Measurements from ENCODE around the gene GTF2A1L. TPM values are rescaled to one million over a fixed set of nuclear protein-coding genes. Genes with fewer than 3 reads are reported as not detected.

The GTF2A1L gene
- total RNA-seq, 1 experiment from 2014 or later: 0.22 TPM

DNA sequence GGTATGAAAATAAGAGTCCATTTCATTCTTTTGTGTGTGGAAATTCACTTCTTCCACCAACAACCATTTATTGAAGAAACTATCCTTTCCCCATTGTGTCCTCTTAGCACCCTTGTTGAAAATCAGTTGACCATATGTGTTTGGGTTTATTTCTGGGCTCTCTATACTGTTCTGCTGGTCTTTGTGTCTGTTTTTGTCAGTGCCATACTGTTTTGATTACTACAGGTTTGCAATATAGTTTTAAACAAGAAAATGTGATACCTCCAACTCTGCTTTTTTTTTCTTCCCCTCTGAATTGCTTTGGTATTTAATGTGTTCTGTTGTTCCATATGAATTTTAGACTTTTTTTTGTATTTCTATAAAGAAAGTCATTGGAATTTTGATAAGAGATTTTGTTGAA, 8.4 kb downstream of the GTF2A1L start:
- H3K36me3 ChIP-seq (ENCODE audit: control insufficient read depth in 1 of 2, insufficient read depth in 2 of 2, low read length in 2 of 2): no peaks in the 10 kb centered on the region
- H3K9me3 ChIP-seq (ENCODE audit: control insufficient read depth in 1 of 2, insufficient read depth in 1 of 2, low read depth in 1 of 2, low read length in 2 of 2): no peaks in the 10 kb centered on the region
- DNase-seq (ENCODE audit: low read depth, low spot score): no peak
- H2AFZ ChIP-seq (ENCODE audit: low read depth, low read length, poor library complexity, severe bottlenecking): no peak overlapping the region
- no peak overlapping the region for H3K27ac ChIP-seq (ENCODE audit: low read depth, low read length)
- no peaks in the 10 kb centered on the region for H3K79me2 ChIP-seq (ENCODE audit: insufficient read depth, low read length)
- no peaks in the 10 kb centered on the region for H3K4me1 ChIP-seq (ENCODE audit: control insufficient read depth in 1 of 2, insufficient read depth in 2 of 2, low read length in 2 of 2)
- no peaks in the 10 kb centered on the region for H3K27me3 ChIP-seq (ENCODE audit: insufficient read depth, low read length)
- no TSS peak for BruUV-seq (replicated peaks)
- no peaks in the 10 kb centered on the region for H4K20me1 ChIP-seq (ENCODE audit: insufficient read depth)
- intact Hi-C loops (cut with micrococcal nuclease): no loop called here
- no peak overlapping the region for H3K4me2 ChIP-seq (ENCODE audit: low read length)
- RAD21 ChIA-PET (ENCODE audit: low non-redundant PET in 1 of 2, low total read pairs in 2 of 2, uncharacterized antibody in 2 of 2, unreplicated experiment in 2 of 2): no interaction called here
- no peak for ATAC-seq
- TF ChIP-seq TCF7L2 (IDR thresholded peaks at IDR 0.05; ENCODE audit: borderline replicate concordance, extremely low read depth, insufficient read depth, insufficient read length) (no peak), CBX3 (IDR thresholded peaks at IDR 0.05; ENCODE audit: low read depth) (no peak), ZNF274 (IDR thresholded peaks at IDR 0.05; ENCODE audit: low read depth, low read length) (no peak), POLR2AphosphoS5 (IDR thresholded peaks at IDR 0.05; ENCODE audit: low read depth, low read length) (no peak), ELF1 (IDR thresholded peaks at IDR 0.05; ENCODE audit: borderline replicate concordance, low read depth) (no peak), FOSL1 (IDR thresholded peaks at IDR 0.05; ENCODE audit: low read depth) (no peak), JUND (IDR thresholded peaks at IDR 0.05) (no peak), ATF3 (IDR thresholded peaks at IDR 0.05) (no peak), EGR1 (IDR thresholded peaks at IDR 0.05; ENCODE audit: low read depth) (no peak), POLR2A (IDR thresholded peaks at IDR 0.05; ENCODE audit: borderline replicate concordance, extremely low read depth, insufficient read depth, insufficient read length) (no peak), SIN3A (IDR thresholded peaks at IDR 0.05; ENCODE audit: low read depth) (no peak), ZFX (IDR thresholded peaks at IDR 0.05) (no peak), EZH2 (IDR thresholded peaks at IDR 0.05) (no peak), YY1 (IDR thresholded peaks at IDR 0.05; ENCODE audit: extremely low read depth, insufficient replicate concordance, low read depth, low read length) (no peak), SRF (IDR thresholded peaks at IDR 0.05; ENCODE audit: low read depth) (no peak), EZH2phosphoT487 (IDR thresholded peaks at IDR 0.05; ENCODE audit: borderline replicate concordance) (no peak)
- TF ChIP-seq, protein P1, sequence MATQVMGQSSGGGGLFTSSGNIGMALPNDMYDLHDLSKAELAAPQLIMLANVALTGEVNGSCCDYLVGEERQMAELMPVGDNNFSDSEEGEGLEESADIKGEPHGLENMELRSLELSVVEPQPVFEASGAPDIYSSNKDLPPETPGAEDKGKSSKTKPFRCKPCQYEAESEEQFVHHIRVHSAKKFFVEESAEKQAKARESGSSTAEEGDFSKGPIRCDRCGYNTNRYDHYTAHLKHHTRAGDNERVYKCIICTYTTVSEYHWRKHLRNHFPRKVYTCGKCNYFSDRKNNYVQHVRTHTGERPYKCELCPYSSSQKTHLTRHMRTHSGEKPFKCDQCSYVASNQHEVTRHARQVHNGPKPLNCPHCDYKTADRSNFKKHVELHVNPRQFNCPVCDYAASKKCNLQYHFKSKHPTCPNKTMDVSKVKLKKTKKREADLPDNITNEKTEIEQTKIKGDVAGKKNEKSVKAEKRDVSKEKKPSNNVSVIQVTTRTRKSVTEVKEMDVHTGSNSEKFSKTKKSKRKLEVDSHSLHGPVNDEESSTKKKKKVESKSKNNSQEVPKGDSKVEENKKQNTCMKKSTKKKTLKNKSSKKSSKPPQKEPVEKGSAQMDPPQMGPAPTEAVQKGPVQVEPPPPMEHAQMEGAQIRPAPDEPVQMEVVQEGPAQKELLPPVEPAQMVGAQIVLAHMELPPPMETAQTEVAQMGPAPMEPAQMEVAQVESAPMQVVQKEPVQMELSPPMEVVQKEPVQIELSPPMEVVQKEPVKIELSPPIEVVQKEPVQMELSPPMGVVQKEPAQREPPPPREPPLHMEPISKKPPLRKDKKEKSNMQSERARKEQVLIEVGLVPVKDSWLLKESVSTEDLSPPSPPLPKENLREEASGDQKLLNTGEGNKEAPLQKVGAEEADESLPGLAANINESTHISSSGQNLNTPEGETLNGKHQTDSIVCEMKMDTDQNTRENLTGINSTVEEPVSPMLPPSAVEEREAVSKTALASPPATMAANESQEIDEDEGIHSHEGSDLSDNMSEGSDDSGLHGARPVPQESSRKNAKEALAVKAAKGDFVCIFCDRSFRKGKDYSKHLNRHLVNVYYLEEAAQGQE (IDR thresholded peaks at IDR 0.05; ENCODE audit: low read depth): no peak
- TF ChIP-seq, protein P2, sequence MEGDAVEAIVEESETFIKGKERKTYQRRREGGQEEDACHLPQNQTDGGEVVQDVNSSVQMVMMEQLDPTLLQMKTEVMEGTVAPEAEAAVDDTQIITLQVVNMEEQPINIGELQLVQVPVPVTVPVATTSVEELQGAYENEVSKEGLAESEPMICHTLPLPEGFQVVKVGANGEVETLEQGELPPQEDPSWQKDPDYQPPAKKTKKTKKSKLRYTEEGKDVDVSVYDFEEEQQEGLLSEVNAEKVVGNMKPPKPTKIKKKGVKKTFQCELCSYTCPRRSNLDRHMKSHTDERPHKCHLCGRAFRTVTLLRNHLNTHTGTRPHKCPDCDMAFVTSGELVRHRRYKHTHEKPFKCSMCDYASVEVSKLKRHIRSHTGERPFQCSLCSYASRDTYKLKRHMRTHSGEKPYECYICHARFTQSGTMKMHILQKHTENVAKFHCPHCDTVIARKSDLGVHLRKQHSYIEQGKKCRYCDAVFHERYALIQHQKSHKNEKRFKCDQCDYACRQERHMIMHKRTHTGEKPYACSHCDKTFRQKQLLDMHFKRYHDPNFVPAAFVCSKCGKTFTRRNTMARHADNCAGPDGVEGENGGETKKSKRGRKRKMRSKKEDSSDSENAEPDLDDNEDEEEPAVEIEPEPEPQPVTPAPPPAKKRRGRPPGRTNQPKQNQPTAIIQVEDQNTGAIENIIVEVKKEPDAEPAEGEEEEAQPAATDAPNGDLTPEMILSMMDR (IDR thresholded peaks at IDR 0.05 in 2 of 3, conservative IDR thresholded peaks at IDR 0.05 in 1 of 3; ENCODE audit: borderline replicate concordance in 1 of 3, insufficient read depth in 1 of 3, low read depth in 2 of 3, low read length in 2 of 3): no peak
- TF ChIP-seq, protein P3, sequence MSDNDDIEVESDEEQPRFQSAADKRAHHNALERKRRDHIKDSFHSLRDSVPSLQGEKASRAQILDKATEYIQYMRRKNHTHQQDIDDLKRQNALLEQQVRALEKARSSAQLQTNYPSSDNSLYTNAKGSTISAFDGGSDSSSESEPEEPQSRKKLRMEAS (IDR thresholded peaks at IDR 0.05): no peak
- TF ChIP-seq, protein P4, sequence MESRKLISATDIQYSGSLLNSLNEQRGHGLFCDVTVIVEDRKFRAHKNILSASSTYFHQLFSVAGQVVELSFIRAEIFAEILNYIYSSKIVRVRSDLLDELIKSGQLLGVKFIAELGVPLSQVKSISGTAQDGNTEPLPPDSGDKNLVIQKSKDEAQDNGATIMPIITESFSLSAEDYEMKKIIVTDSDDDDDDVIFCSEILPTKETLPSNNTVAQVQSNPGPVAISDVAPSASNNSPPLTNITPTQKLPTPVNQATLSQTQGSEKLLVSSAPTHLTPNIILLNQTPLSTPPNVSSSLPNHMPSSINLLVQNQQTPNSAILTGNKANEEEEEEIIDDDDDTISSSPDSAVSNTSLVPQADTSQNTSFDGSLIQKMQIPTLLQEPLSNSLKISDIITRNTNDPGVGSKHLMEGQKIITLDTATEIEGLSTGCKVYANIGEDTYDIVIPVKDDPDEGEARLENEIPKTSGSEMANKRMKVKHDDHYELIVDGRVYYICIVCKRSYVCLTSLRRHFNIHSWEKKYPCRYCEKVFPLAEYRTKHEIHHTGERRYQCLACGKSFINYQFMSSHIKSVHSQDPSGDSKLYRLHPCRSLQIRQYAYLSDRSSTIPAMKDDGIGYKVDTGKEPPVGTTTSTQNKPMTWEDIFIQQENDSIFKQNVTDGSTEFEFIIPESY (IDR thresholded peaks at IDR 0.05; ENCODE audit: extremely low read depth, insufficient replicate concordance, low read length): no peak
- H3K4me3 ChIP-seq (replicated peaks in 1 of 2; ENCODE audit: low read depth in 1 of 2, low read length in 2 of 2): no peak overlapping the region
- no peak overlapping the region for H3K9ac ChIP-seq (ENCODE audit: low read length)
- CTCF ChIA-PET: no interaction called here
- no peaks in the 10 kb centered on the region for H3K9me2 ChIP-seq (ENCODE audit: insufficient read depth)
- POLR2A ChIA-PET: no interaction called here
